ENCODE measurements around the gene LRRC55. TPM values are rescaled to one million over a fixed set of nuclear protein-coding genes. Genes with fewer than 3 reads are reported as not detected.

Gene LRRC55
- total and polyA plus RNA-seq, 2 donors (not counting 3 experiments of a cell fraction or from before 2014, with no cell fraction given), result not detected

- FAIRE-seq (no peak), DNase-seq (ENCODE audit: low read depth, low spot score) (no peak)
- H3K4me2 ChIP-seq (ENCODE audit: insufficient read depth, low read length), result no peak overlapping the region
- BruUV-seq (replicated peaks), result no TSS peak
- intact Hi-C loops (cut with micrococcal nuclease) (no loop called here), dilution Hi-C loops (cut with MboI; ENCODE audit: extremely low pct_ligation_motif_present, low sequenced_read_pairs) (no loop called here)
- no peak overlapping the region for H3K27ac ChIP-seq (ENCODE audit: insufficient read depth, low read depth, low read length)
- H3K4me3 ChIP-seq (replicated peaks in 1 of 3; ENCODE audit: insufficient read depth in 1 of 3, low read depth in 1 of 3, low read length in 3 of 3), result no peak overlapping the region
- no peaks in the 10 kb centered on the region for H3K79me2 ChIP-seq (ENCODE audit: control insufficient read depth, insufficient read depth, low read length)
- H3K27me3 ChIP-seq (ENCODE audit: control insufficient read depth in 2 of 2, insufficient read depth in 2 of 2, low read length in 2 of 2), result no peaks in the 10 kb centered on the region
- ChIA-PET CTCF (interaction anchor here (1.6 to 3.3 kb wide), 2 partner anchors 17 to 35 kb away, joined by 5 to 23 read pairs; no protein-coding TSS in a partner anchor), POLR2A (no interaction called here)
- H2AFZ ChIP-seq (ENCODE audit: low read depth, low read length), result peak overlapping the region; percentile 63
- no peaks in the 10 kb centered on the region for H3K9me3 ChIP-seq (replicated peaks; ENCODE audit: control insufficient read depth, insufficient read depth, low read length)
- no peak overlapping the region for H3K9ac ChIP-seq (replicated peaks; ENCODE audit: extremely low read depth, insufficient read depth, low read length)
- H3K36me3 ChIP-seq (ENCODE audit: control insufficient read depth in 2 of 2, extremely low read depth in 1 of 2, insufficient read depth in 2 of 2, low read length in 2 of 2), result no peaks in the 10 kb centered on the region
- H3K4me1 ChIP-seq (ENCODE audit: control insufficient read depth, extremely low read depth, insufficient read depth, low read length), result peaks cover 16% of the 10 kb centered on the region
- H4K20me1 ChIP-seq (replicated peaks; ENCODE audit: control insufficient read depth, extremely low read depth, insufficient read depth, low read length), result no peaks in the 10 kb centered on the region
- no peaks in the 10 kb centered on the region for H3K9me1 ChIP-seq (replicated peaks; ENCODE audit: control insufficient read depth, extremely low read depth, insufficient read depth, low read length)
- no peak for TF ChIP-seq CTCF (IDR thresholded peaks at IDR 0.05; ENCODE audit: extremely low read depth in 1 of 2, insufficient read depth in 1 of 2, low read depth in 1 of 2, low read length in 2 of 2)
- no peak for TF ChIP-seq MAX (IDR thresholded peaks at IDR 0.05; ENCODE audit: insufficient read depth, insufficient read length)
- no peak for TF ChIP-seq JUN (IDR thresholded peaks at IDR 0.05; ENCODE audit: borderline replicate concordance, insufficient read depth, insufficient read length, low read depth)
- TF ChIP-seq EZH2 (IDR thresholded peaks at IDR 0.05; ENCODE audit: borderline replicate concordance, low read depth, low read length, severe bottlenecking), result no peak
- no peak for TF ChIP-seq POLR2A (IDR thresholded peaks at IDR 0.05; ENCODE audit: low read depth, low read length)
- TF ChIP-seq POLR2AphosphoS5 (IDR thresholded peaks at IDR 0.05; ENCODE audit: insufficient read depth, low read depth, low read length), result no peak
- no peak for TF ChIP-seq GATA2 (IDR thresholded peaks at IDR 0.05; ENCODE audit: insufficient read depth, insufficient read length, low read depth, low read length)
- no peak for TF ChIP-seq MYC (IDR thresholded peaks at IDR 0.05; ENCODE audit: low read depth, low read length)
- TF ChIP-seq FOS (IDR thresholded peaks at IDR 0.05; ENCODE audit: borderline replicate concordance, insufficient read depth, low read length), result no peak
These were observed 32.7 kb downstream of the LRRC55 start for GRCh38 chr11:57214494-57214893.

Data from endothelial cell of umbilical vein (primary cell).